ENCODE results near the gene CACNA1B. TPM values are rescaled to one million over a fixed set of nuclear protein-coding genes. Genes with fewer than 3 reads are reported as not detected.

Gene CACNA1B
- polyA plus RNA-seq, 1 experiment = 0.01 TPM

GRCh38 chr9:138073408-138073807, 195.8 kb downstream of the CACNA1B start:
- ChIA-PET CTCF (no interaction called here), POLR2A (no interaction called here)
- TF ChIP-seq CTCF (IDR thresholded peaks at IDR 0.05; ENCODE audit: insufficient read depth, low read depth, low read length) = no peak
- Histone ChIP-seq H3K36me3 (ENCODE audit: control insufficient read depth, insufficient read depth, low read length) (no peaks in the 10 kb centered on the region), H3K27me3 (ENCODE audit: control insufficient read depth, insufficient read depth, low read length) (no peaks in the 10 kb centered on the region), H3K4me3 (ENCODE audit: low read depth, low read length) (no peak overlapping the region)
- DNase-seq (ENCODE audit: low read depth) = no peak

GRCh38 chr9:138073808-138074207, 196.2 kb downstream of the CACNA1B start:
- Histone ChIP-seq H3K36me3 (ENCODE audit: control insufficient read depth, insufficient read depth, low read length) (no peaks in the 10 kb centered on the region), H3K4me3 (ENCODE audit: low read depth, low read length) (no peak overlapping the region), H3K27me3 (ENCODE audit: control insufficient read depth, insufficient read depth, low read length) (no peaks in the 10 kb centered on the region)
- TF ChIP-seq CTCF (IDR thresholded peaks at IDR 0.05; ENCODE audit: insufficient read depth, low read depth, low read length) = no peak
- ChIA-PET POLR2A (no interaction called here), CTCF (no interaction called here)
- DNase-seq (ENCODE audit: low read depth) = no peak

GRCh38 chr9:138074516-138074915, 196.9 kb downstream of the CACNA1B start:
- Histone ChIP-seq H3K27me3 (ENCODE audit: control insufficient read depth, insufficient read depth, low read length) (no peaks in the 10 kb centered on the region), H3K36me3 (ENCODE audit: control insufficient read depth, insufficient read depth, low read length) (no peaks in the 10 kb centered on the region), H3K4me3 (ENCODE audit: low read depth, low read length) (no peak overlapping the region)
- ChIA-PET CTCF (no interaction called here), POLR2A (no interaction called here)
- TF ChIP-seq CTCF (IDR thresholded peaks at IDR 0.05; ENCODE audit: insufficient read depth, low read depth, low read length) = no peak
- DNase-seq (ENCODE audit: low read depth) = no peak

- no peaks in the 10 kb centered on the region for H3K27me3 ChIP-seq (ENCODE audit: control insufficient read depth, insufficient read depth, low read length)
- ChIA-PET POLR2A (no interaction called here), CTCF (no interaction called here)
- TF ChIP-seq CTCF (IDR thresholded peaks at IDR 0.05; ENCODE audit: insufficient read depth, low read depth, low read length) = no peak
- DNase-seq (ENCODE audit: low read depth) = no peak
- no peaks in the 10 kb centered on the region for H3K36me3 ChIP-seq (ENCODE audit: control insufficient read depth, insufficient read depth, low read length)
- H3K4me3 ChIP-seq (ENCODE audit: low read depth, low read length) = no peak overlapping the region
These were observed 197.9 kb downstream of the CACNA1B start for GRCh38 chr9:138075496-138075895.

- no peaks in the 10 kb centered on the region for H3K27me3 ChIP-seq (ENCODE audit: control insufficient read depth, insufficient read depth, low read length)
- H3K36me3 ChIP-seq (ENCODE audit: control insufficient read depth, insufficient read depth, low read length) = no peaks in the 10 kb centered on the region
- DNase-seq (ENCODE audit: low read depth) = no peak
- ChIA-PET CTCF (no interaction called here), POLR2A (no interaction called here)
- no peak for TF ChIP-seq CTCF (IDR thresholded peaks at IDR 0.05; ENCODE audit: insufficient read depth, low read depth, low read length)
- H3K4me3 ChIP-seq (ENCODE audit: low read depth, low read length) = no peak overlapping the region
These were observed 198.5 kb downstream of the CACNA1B start for GRCh38 chr9:138075961-138076649.
